ENCODE data around the gene EDDM13. TPM values are rescaled to one million over a fixed set of nuclear protein-coding genes. Genes with fewer than 3 reads are reported as not detected.
A peak's percentile ranks its signal among the peaks of the same experiment; 100 is the strongest.

EDDM13 gene
- total and polyA plus RNA-seq, 2 of the 13 experiments (the other 11 are each of a cell fraction or from before 2014, with no cell fraction given) = not detected

GRCh38 chr19:56316728-56317127, 44.2 kb downstream of the EDDM13 start (continued):
- TF ChIP-seq EP300 (IDR thresholded peaks at IDR 0.05; ENCODE audit: low read depth in 2 of 2, low read length in 2 of 2) = peak in 1 of 2 experiments; percentile 44; a peak in 1 of 4 replicates
- TF ChIP-seq EP300 (CRISPR knock-in tag; IDR thresholded peaks at IDR 0.05; ENCODE audit: borderline replicate concordance) = no peak
- 0 out of 4 replicates have a peak, but pooled peaks of 1 of the 2 experiments have one; percentile 12 for TF ChIP-seq KLF16 (CRISPR knock-in tag; IDR thresholded peaks at IDR 0.05)
- peak; percentile 58 for TF ChIP-seq PAXIP1 (CRISPR knock-in tag; conservative IDR thresholded peaks at IDR 0.05)
- no peak for TF ChIP-seq ZNF282 (IDR thresholded peaks at IDR 0.05; ENCODE audit: partially characterized antibody)
- no peak for TF ChIP-seq SP1 (IDR thresholded peaks at IDR 0.05)
- no peak for TF ChIP-seq SP1 (CRISPR knock-in tag; IDR thresholded peaks at IDR 0.05)
- no peak; the same call in 1 of the 2 replicates for TF ChIP-seq ZNF292 (CRISPR knock-in tag; IDR thresholded peaks at IDR 0.05; ENCODE audit: borderline replicate concordance, low read depth)
- peak; percentile 31; the same call in 1 of the 2 replicates for TF ChIP-seq SAP130 (CRISPR knock-in tag; IDR thresholded peaks at IDR 0.05; ENCODE audit: low read depth)
- TF ChIP-seq NR2C2 (CRISPR knock-in tag; IDR thresholded peaks at IDR 0.05; ENCODE audit: borderline replicate concordance) = peak; percentile 72; the same call in 1 of the 2 replicates
- TF ChIP-seq, protein P1, sequence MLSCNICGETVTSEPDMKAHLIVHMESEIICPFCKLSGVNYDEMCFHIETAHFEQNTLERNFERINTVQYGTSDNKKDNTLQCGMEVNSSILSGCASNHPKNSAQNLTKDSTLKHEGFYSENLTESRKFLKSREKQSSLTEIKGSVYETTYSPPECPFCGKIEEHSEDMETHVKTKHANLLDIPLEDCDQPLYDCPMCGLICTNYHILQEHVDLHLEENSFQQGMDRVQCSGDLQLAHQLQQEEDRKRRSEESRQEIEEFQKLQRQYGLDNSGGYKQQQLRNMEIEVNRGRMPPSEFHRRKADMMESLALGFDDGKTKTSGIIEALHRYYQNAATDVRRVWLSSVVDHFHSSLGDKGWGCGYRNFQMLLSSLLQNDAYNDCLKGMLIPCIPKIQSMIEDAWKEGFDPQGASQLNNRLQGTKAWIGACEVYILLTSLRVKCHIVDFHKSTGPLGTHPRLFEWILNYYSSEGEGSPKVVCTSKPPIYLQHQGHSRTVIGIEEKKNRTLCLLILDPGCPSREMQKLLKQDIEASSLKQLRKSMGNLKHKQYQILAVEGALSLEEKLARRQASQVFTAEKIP (CRISPR knock-in tag; IDR thresholded peaks at IDR 0.05; ENCODE audit: borderline replicate concordance) = no peak
- TF ChIP-seq ZNF607 (CRISPR knock-in tag; IDR thresholded peaks at IDR 0.05; ENCODE audit: borderline replicate concordance) = no peak
- TF ChIP-seq KDM5A (IDR thresholded peaks at IDR 0.05; ENCODE audit: borderline replicate concordance, low read length) = no peak
- TF ChIP-seq ZNF460 (CRISPR knock-in tag; IDR thresholded peaks at IDR 0.05; ENCODE audit: borderline replicate concordance) = peak; percentile 69; the same call in 1 of the 2 replicates
- TF ChIP-seq, protein P2, sequence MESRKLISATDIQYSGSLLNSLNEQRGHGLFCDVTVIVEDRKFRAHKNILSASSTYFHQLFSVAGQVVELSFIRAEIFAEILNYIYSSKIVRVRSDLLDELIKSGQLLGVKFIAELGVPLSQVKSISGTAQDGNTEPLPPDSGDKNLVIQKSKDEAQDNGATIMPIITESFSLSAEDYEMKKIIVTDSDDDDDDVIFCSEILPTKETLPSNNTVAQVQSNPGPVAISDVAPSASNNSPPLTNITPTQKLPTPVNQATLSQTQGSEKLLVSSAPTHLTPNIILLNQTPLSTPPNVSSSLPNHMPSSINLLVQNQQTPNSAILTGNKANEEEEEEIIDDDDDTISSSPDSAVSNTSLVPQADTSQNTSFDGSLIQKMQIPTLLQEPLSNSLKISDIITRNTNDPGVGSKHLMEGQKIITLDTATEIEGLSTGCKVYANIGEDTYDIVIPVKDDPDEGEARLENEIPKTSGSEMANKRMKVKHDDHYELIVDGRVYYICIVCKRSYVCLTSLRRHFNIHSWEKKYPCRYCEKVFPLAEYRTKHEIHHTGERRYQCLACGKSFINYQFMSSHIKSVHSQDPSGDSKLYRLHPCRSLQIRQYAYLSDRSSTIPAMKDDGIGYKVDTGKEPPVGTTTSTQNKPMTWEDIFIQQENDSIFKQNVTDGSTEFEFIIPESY (CRISPR knock-in tag; IDR thresholded peaks at IDR 0.05) = peak; percentile 91
- TF ChIP-seq NR2F1 (CRISPR knock-in tag; IDR thresholded peaks at IDR 0.05) = peak; percentile 82 to 84
- TF ChIP-seq, protein P3, sequence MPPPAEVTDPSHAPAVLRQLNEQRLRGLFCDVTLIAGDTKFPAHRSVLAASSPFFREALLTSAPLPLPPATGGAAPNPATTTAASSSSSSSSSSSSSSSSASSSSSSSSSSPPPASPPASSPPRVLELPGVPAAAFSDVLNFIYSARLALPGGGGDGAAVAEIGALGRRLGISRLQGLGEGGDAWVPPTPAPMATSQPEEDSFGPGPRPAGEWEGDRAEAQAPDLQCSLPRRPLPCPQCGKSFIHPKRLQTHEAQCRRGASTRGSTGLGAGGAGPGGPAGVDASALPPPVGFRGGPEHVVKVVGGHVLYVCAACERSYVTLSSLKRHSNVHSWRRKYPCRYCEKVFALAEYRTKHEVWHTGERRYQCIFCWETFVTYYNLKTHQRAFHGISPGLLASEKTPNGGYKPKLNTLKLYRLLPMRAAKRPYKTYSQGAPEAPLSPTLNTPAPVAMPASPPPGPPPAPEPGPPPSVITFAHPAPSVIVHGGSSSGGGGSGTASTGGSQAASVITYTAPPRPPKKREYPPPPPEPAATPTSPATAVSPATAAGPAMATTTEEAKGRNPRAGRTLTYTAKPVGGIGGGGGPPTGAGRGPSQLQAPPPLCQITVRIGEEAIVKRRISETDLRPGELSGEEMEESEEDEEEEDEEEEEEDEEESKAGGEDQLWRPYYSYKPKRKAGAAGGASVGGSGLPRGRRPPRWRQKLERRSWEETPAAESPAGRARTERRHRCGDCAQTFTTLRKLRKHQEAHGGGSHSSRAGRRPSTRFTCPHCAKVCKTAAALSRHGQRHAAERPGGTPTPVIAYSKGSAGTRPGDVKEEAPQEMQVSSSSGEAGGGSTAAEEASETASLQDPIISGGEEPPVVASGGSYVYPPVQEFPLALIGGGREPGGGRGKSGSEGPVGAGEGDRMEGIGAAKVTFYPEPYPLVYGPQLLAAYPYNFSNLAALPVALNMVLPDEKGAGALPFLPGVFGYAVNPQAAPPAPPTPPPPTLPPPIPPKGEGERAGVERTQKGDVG (CRISPR knock-in tag; IDR thresholded peaks at IDR 0.05; ENCODE audit: borderline replicate concordance) = peak; percentile 34; the same call in 1 of the 2 replicates
- peak; percentile 70; the same call in 1 of the 2 replicates for TF ChIP-seq GATAD2A (CRISPR knock-in tag; IDR thresholded peaks at IDR 0.05)
- peak; percentile 10; the same call in 1 of the 2 replicates for TF ChIP-seq ETV5 (CRISPR knock-in tag; IDR thresholded peaks at IDR 0.05; ENCODE audit: borderline replicate concordance)
